ENCODE measurements around the gene TRIM44. TPM values are rescaled to one million over a fixed set of nuclear protein-coding genes. Genes with fewer than 3 reads are reported as not detected.

Gene TRIM44
- total and polyA plus RNA-seq, 12 donors: 5.5 to 89.8 (median 34.1) TPM

- no peak for DNase-seq
- intact Hi-C loops (cut with DNase I): no loop called here
- Histone ChIP-seq H3K27ac (no peak overlapping the region), H3K4me3 (no peak overlapping the region), H3K27me3 (no peaks in the 10 kb centered on the region), H3K9me3 (replicated peaks in 1 of 3) (no peaks in the 10 kb centered on the region), H3K4me1 (replicated peaks in 1 of 2) (peaks cover 0 to 6% of the 10 kb centered on the region in 2 donors), H3K36me3 (replicated peaks in 1 of 2) (no peaks in the 10 kb centered on the region)
- TF ChIP-seq CTCF (IDR thresholded peaks at IDR 0.05): no peak
- no peak for TF ChIP-seq POLR2A (IDR thresholded peaks at IDR 0.05)
Observed at GRCh38 chr11:35786188-35786587, 123.6 kb downstream of the TRIM44 start.

GRCh38 chr11:35787013-35787504 is 124.5 kb downstream of the TRIM44 start:
- no peaks in the 10 kb centered on the region for H3K4me1 ChIP-seq (replicated peaks in 1 of 2)
- TF ChIP-seq CTCF (IDR thresholded peaks at IDR 0.05): no peak
- no peak for TF ChIP-seq POLR2A (IDR thresholded peaks at IDR 0.05)
- intact Hi-C loops (cut with DNase I): no loop called here
- H3K4me3 ChIP-seq: no peak overlapping the region
- no peak for DNase-seq
- no peak overlapping the region for H3K27ac ChIP-seq
- H3K9me3 ChIP-seq (replicated peaks in 1 of 3): no peaks in the 10 kb centered on the region
- H3K36me3 ChIP-seq (replicated peaks in 1 of 2): no peaks in the 10 kb centered on the region
- H3K27me3 ChIP-seq: no peaks in the 10 kb centered on the region
- 80 to 86% (median 83%) methylated on average over 7 of the region's 7 CpGs for WGBS, 4 donors

- intact Hi-C loops (cut with DNase I): no loop called here
- Histone ChIP-seq H3K9me3 (replicated peaks in 1 of 3) (no peaks in the 10 kb centered on the region), H3K4me3 (no peak overlapping the region), H3K27ac (no peak overlapping the region), H3K27me3 (no peaks in the 10 kb centered on the region), H3K36me3 (replicated peaks in 1 of 2) (no peaks in the 10 kb centered on the region), H3K4me1 (replicated peaks in 1 of 2) (peaks cover 0 to 4% of the 10 kb centered on the region in 2 donors)
- TF ChIP-seq CTCF (IDR thresholded peaks at IDR 0.05): no peak
- no peak for TF ChIP-seq POLR2A (IDR thresholded peaks at IDR 0.05)
- 100% methylated on average over 1 of the region's 1 CpG for WGBS, 4 donors
- no peak for DNase-seq
Observed at GRCh38 chr11:35787626-35788025, 125.1 kb downstream of the TRIM44 start.

- no peak for DNase-seq
- no peak overlapping the region for H3K27ac ChIP-seq
- no peaks in the 10 kb centered on the region for H3K27me3 ChIP-seq
- no peak overlapping the region for H3K4me3 ChIP-seq
- H3K4me1 ChIP-seq (replicated peaks in 1 of 2): peaks cover 0 to 6% of the 10 kb centered on the region in 2 donors
- 71 to 80% (median 74%) methylated on average over 6 of the region's 6 CpGs for WGBS, 4 donors
- intact Hi-C loops (cut with DNase I): no loop called here
- TF ChIP-seq POLR2A (IDR thresholded peaks at IDR 0.05) (no peak), CTCF (IDR thresholded peaks at IDR 0.05) (no peak)
- H3K36me3 ChIP-seq (replicated peaks in 1 of 2): no peaks in the 10 kb centered on the region
- H3K9me3 ChIP-seq (replicated peaks in 1 of 3): no peaks in the 10 kb centered on the region
Observed at GRCh38 chr11:35791088-35791958, 128.7 kb downstream of the TRIM44 start.
